ENCODE results near the gene TRRAP. TPM values are rescaled to one million over a fixed set of nuclear protein-coding genes. Genes with fewer than 3 reads are reported as not detected.

TRRAP gene
- total RNA-seq, 1 experiment from 2014 or later: 26.1 TPM

GRCh38 chr7:98968621-98969020 lies 90.3 kb downstream of the TRRAP start:
- no peak overlapping the region for H3K4me3 ChIP-seq (ENCODE audit: low read length)
- H3K27me3 ChIP-seq (ENCODE audit: low read length): no peaks in the 10 kb centered on the region
- H3K9me3 ChIP-seq (ENCODE audit: low read length): no peaks in the 10 kb centered on the region
- H2AFZ ChIP-seq (ENCODE audit: low read length): no peak overlapping the region
- no peaks in the 10 kb centered on the region for H3K79me2 ChIP-seq (ENCODE audit: low read length)
- no peak for DNase-seq
- no peak overlapping the region for H3K9ac ChIP-seq (ENCODE audit: low read length)
- H3K4me2 ChIP-seq (ENCODE audit: low read depth, low read length, poor library complexity, severe bottlenecking): no peak overlapping the region
- H4K20me1 ChIP-seq (ENCODE audit: insufficient read depth, low read depth, low read length): no peaks in the 10 kb centered on the region
- no peaks in the 10 kb centered on the region for H3K9me2 ChIP-seq (replicated peaks; ENCODE audit: insufficient read depth, low read length)
- no peaks in the 10 kb centered on the region for H3K4me1 ChIP-seq (ENCODE audit: low read length)
- H3K36me3 ChIP-seq (ENCODE audit: insufficient read depth, low read length): peaks cover 44% of the 10 kb centered on the region
- H3K27ac ChIP-seq (ENCODE audit: low read length): no peak overlapping the region

GRCh38 chr7:98969386-98969785 lies 91.1 kb downstream of the TRRAP start:
- DNase-seq: no peak

GRCh38 chr7:98970016-98970615 lies 91.8 kb downstream of the TRRAP start:
- Histone ChIP-seq H2AFZ (ENCODE audit: low read length) (no peak overlapping the region), H3K27me3 (ENCODE audit: low read length) (no peaks in the 10 kb centered on the region), H3K9me2 (replicated peaks; ENCODE audit: insufficient read depth, low read length) (no peaks in the 10 kb centered on the region), H3K27ac (ENCODE audit: low read length) (no peak overlapping the region), H3K4me3 (ENCODE audit: low read length) (no peak overlapping the region), H3K4me2 (ENCODE audit: low read depth, low read length, poor library complexity, severe bottlenecking) (no peak overlapping the region), H4K20me1 (ENCODE audit: insufficient read depth, low read depth, low read length) (no peaks in the 10 kb centered on the region), H3K36me3 (ENCODE audit: insufficient read depth, low read length) (peaks cover 54% of the 10 kb centered on the region), H3K9me3 (ENCODE audit: low read length) (no peaks in the 10 kb centered on the region), H3K9ac (ENCODE audit: low read length) (no peak overlapping the region), H3K4me1 (ENCODE audit: low read length) (no peaks in the 10 kb centered on the region), H3K79me2 (ENCODE audit: low read length) (no peaks in the 10 kb centered on the region)
- no peak for DNase-seq

More at GRCh38 chr7:98969386-98969785, 91.1 kb downstream of the TRRAP start:
- no peak overlapping the region for H2AFZ ChIP-seq (ENCODE audit: low read length)
- no peak overlapping the region for H3K4me3 ChIP-seq (ENCODE audit: low read length)
- H3K27me3 ChIP-seq (ENCODE audit: low read length): no peaks in the 10 kb centered on the region
- H4K20me1 ChIP-seq (ENCODE audit: insufficient read depth, low read depth, low read length): no peaks in the 10 kb centered on the region
- H3K4me1 ChIP-seq (ENCODE audit: low read length): no peaks in the 10 kb centered on the region
- H3K27ac ChIP-seq (ENCODE audit: low read length): no peak overlapping the region
- no peaks in the 10 kb centered on the region for H3K9me2 ChIP-seq (replicated peaks; ENCODE audit: insufficient read depth, low read length)
- no peak overlapping the region for H3K4me2 ChIP-seq (ENCODE audit: low read depth, low read length, poor library complexity, severe bottlenecking)
- no peaks in the 10 kb centered on the region for H3K79me2 ChIP-seq (ENCODE audit: low read length)
- no peaks in the 10 kb centered on the region for H3K9me3 ChIP-seq (ENCODE audit: low read length)
- H3K9ac ChIP-seq (ENCODE audit: low read length): no peak overlapping the region
- H3K36me3 ChIP-seq (ENCODE audit: insufficient read depth, low read length): peaks cover 51% of the 10 kb centered on the region

- Histone ChIP-seq H2AFZ (ENCODE audit: low read length) (no peak overlapping the region), H3K4me3 (ENCODE audit: low read length) (no peak overlapping the region), H3K4me1 (ENCODE audit: low read length) (no peaks in the 10 kb centered on the region), H3K79me2 (ENCODE audit: low read length) (no peaks in the 10 kb centered on the region), H3K9ac (ENCODE audit: low read length) (no peak overlapping the region), H3K27ac (ENCODE audit: low read length) (no peak overlapping the region), H3K9me3 (ENCODE audit: low read length) (no peaks in the 10 kb centered on the region), H4K20me1 (ENCODE audit: insufficient read depth, low read depth, low read length) (no peaks in the 10 kb centered on the region), H3K27me3 (ENCODE audit: low read length) (no peaks in the 10 kb centered on the region), H3K36me3 (ENCODE audit: insufficient read depth, low read length) (peaks cover 51% of the 10 kb centered on the region), H3K4me2 (ENCODE audit: low read depth, low read length, poor library complexity, severe bottlenecking) (no peak overlapping the region), H3K9me2 (replicated peaks; ENCODE audit: insufficient read depth, low read length) (no peaks in the 10 kb centered on the region)
- DNase-seq: no peak
These were observed 92.5 kb downstream of the TRRAP start for GRCh38 chr7:98970805-98971204.

- no peak for DNase-seq
- Histone ChIP-seq H3K4me2 (ENCODE audit: low read depth, low read length, poor library complexity, severe bottlenecking) (no peak overlapping the region), H3K9me2 (replicated peaks; ENCODE audit: insufficient read depth, low read length) (no peaks in the 10 kb centered on the region), H3K79me2 (ENCODE audit: low read length) (no peaks in the 10 kb centered on the region), H3K9me3 (ENCODE audit: low read length) (no peaks in the 10 kb centered on the region), H4K20me1 (ENCODE audit: insufficient read depth, low read depth, low read length) (0 out of 2 replicates have a peak, but pooled peaks cover 7% of the 10 kb centered on the region), H3K4me1 (ENCODE audit: low read length) (no peaks in the 10 kb centered on the region), H3K27me3 (ENCODE audit: low read length) (no peaks in the 10 kb centered on the region), H3K4me3 (ENCODE audit: low read length) (no peak overlapping the region), H2AFZ (ENCODE audit: low read length) (no peak overlapping the region), H3K36me3 (ENCODE audit: insufficient read depth, low read length) (peaks cover 60% of the 10 kb centered on the region), H3K27ac (ENCODE audit: low read length) (no peak overlapping the region), H3K9ac (ENCODE audit: low read length) (no peak overlapping the region)
These were observed 95.9 kb downstream of the TRRAP start for GRCh38 chr7:98974205-98974604.

- Histone ChIP-seq H3K27me3 (ENCODE audit: low read length) (no peaks in the 10 kb centered on the region), H4K20me1 (ENCODE audit: insufficient read depth, low read depth, low read length) (0 out of 2 replicates have a peak, but pooled peaks cover 7% of the 10 kb centered on the region), H3K79me2 (ENCODE audit: low read length) (no peaks in the 10 kb centered on the region), H3K4me3 (ENCODE audit: low read length) (no peak overlapping the region), H3K36me3 (ENCODE audit: insufficient read depth, low read length) (peaks cover 64% of the 10 kb centered on the region), H3K9ac (ENCODE audit: low read length) (no peak overlapping the region), H2AFZ (ENCODE audit: low read length) (no peak overlapping the region), H3K4me1 (ENCODE audit: low read length) (no peaks in the 10 kb centered on the region), H3K9me2 (replicated peaks; ENCODE audit: insufficient read depth, low read length) (no peaks in the 10 kb centered on the region), H3K4me2 (ENCODE audit: low read depth, low read length, poor library complexity, severe bottlenecking) (no peak overlapping the region), H3K27ac (ENCODE audit: low read length) (no peak overlapping the region), H3K9me3 (ENCODE audit: low read length) (no peaks in the 10 kb centered on the region)
- DNase-seq: no peak
These were observed 96.8 kb downstream of the TRRAP start for GRCh38 chr7:98974906-98975816.

- H3K9me3 ChIP-seq (ENCODE audit: low read length): no peaks in the 10 kb centered on the region
- H3K4me1 ChIP-seq (ENCODE audit: low read length): no peaks in the 10 kb centered on the region
- no peaks in the 10 kb centered on the region for H3K27me3 ChIP-seq (ENCODE audit: low read length)
- H3K27ac ChIP-seq (ENCODE audit: low read length): no peak overlapping the region
- no peak overlapping the region for H3K9ac ChIP-seq (ENCODE audit: low read length)
- H4K20me1 ChIP-seq (ENCODE audit: insufficient read depth, low read depth, low read length): 0 out of 2 replicates have a peak, but pooled peaks cover 7% of the 10 kb centered on the region
- H3K36me3 ChIP-seq (ENCODE audit: insufficient read depth, low read length): peaks cover 60% of the 10 kb centered on the region
- H3K4me3 ChIP-seq (ENCODE audit: low read length): no peak overlapping the region
- no peaks in the 10 kb centered on the region for H3K79me2 ChIP-seq (ENCODE audit: low read length)
- no peak overlapping the region for H3K4me2 ChIP-seq (ENCODE audit: low read depth, low read length, poor library complexity, severe bottlenecking)
- H2AFZ ChIP-seq (ENCODE audit: low read length): no peak overlapping the region
- no peaks in the 10 kb centered on the region for H3K9me2 ChIP-seq (replicated peaks; ENCODE audit: insufficient read depth, low read length)
- no peak for DNase-seq
These were observed 98.3 kb downstream of the TRRAP start for GRCh38 chr7:98976396-98977185.

- no peaks in the 10 kb centered on the region for H3K27me3 ChIP-seq (ENCODE audit: low read length)
- no peak overlapping the region for H3K4me3 ChIP-seq (ENCODE audit: low read length)
- no peaks in the 10 kb centered on the region for H3K9me2 ChIP-seq (replicated peaks; ENCODE audit: insufficient read depth, low read length)
- no peaks in the 10 kb centered on the region for H3K79me2 ChIP-seq (ENCODE audit: low read length)
- DNase-seq: no peak
- no peaks in the 10 kb centered on the region for H3K4me1 ChIP-seq (ENCODE audit: low read length)
- H3K27ac ChIP-seq (ENCODE audit: low read length): no peak overlapping the region
- 0 out of 2 replicates have a peak, but pooled peaks cover 7% of the 10 kb centered on the region for H4K20me1 ChIP-seq (ENCODE audit: insufficient read depth, low read depth, low read length)
- no peak overlapping the region for H3K4me2 ChIP-seq (ENCODE audit: low read depth, low read length, poor library complexity, severe bottlenecking)
- no peak overlapping the region for H2AFZ ChIP-seq (ENCODE audit: low read length)
- H3K9ac ChIP-seq (ENCODE audit: low read length): no peak overlapping the region
- peaks cover 60% of the 10 kb centered on the region; the same call in 1 of the 2 replicates for H3K36me3 ChIP-seq (ENCODE audit: insufficient read depth, low read length)
- H3K9me3 ChIP-seq (ENCODE audit: low read length): no peaks in the 10 kb centered on the region
These were observed 100.3 kb downstream of the TRRAP start for GRCh38 chr7:98978672-98979071.

Measured in Karpas-422 (cell line).